HEK293 (cell line): Measurements from ENCODE around the gene BECN2.

Source experiments
- CTCF ChIA-PET: fragments of 350-600 bp; formaldehyde crosslinking; extraction: SDS; loops from one replicate; lab custom pipeline; 2021; ENCODE audit warnings: antibody characterized with exemption; lab: Yijun Ruan, JAX
- POLR2A ChIA-PET: fragments of 300-600 bp; formaldehyde crosslinking; extraction: SDS; loops from one replicate; lab custom pipeline; 2020; ENCODE audit warnings: antibody characterized with exemption, inconsistent platforms; lab: Yijun Ruan, JAX
- H3K27ac ChIP-seq: fragments of 200-500 bp; sonication (Bioruptor generic); 2 replicates; pipeline ENCODE4 v1.5.1; 2014; ENCODE audit warnings: low read depth, low read length, control low read depth, inconsistent platforms; ENCODE audit errors: extremely low read depth
- H3K36me3 ChIP-seq, 2 experiments: fragments of 200-500 bp in 1 of 2; sonication (Bioruptor generic) in 1 of 2; 1 replicate in 1 of 2; 2 replicates in 1 of 2; pipeline ENCODE4 v1.5.1; 2014 to 2017; ENCODE audit warnings: inconsistent platforms in 2 of 2, low read length in 2 of 2; ENCODE audit not compliant: control insufficient read depth in 2 of 2, insufficient read depth in 1 of 2
- H3K4me1 ChIP-seq: fragments of 200-500 bp; sonication (Bioruptor generic); 2 replicates; pipeline ENCODE4 v1.5.1; 2014; ENCODE audit warnings: mild to moderate bottlenecking, low read length, inconsistent platforms; ENCODE audit not compliant: control insufficient read depth, insufficient read depth
- H3K4me3 ChIP-seq: 2 replicates; pipeline ENCODE4 v1.5.1; 2011; ENCODE audit warnings: low read depth, mild to moderate bottlenecking, control low read depth, low read length, moderate library complexity
- H3K9me3 ChIP-seq: fragments of 200-500 bp; sonication (Bioruptor generic); 2 replicates; pipeline ENCODE4 v1.5.1; 2014; ENCODE audit warnings: low read depth, low read length, inconsistent platforms; ENCODE audit not compliant: control insufficient read depth, insufficient read depth
- GLIS1 ChIP-seq: fragments of 450-650 bp; formaldehyde crosslinking; IDR thresholded peaks from 2 replicates; pipeline ENCODE4 v1.5.1; 2016; ENCODE audit warnings: missing biosample characterization, missing genetic modification characterization
- HOXC10 ChIP-seq: sonication (generic); formaldehyde crosslinking; IDR thresholded peaks from 2 replicates; pipeline ENCODE4 v1.8.1; 2023; ENCODE audit warnings: mild to moderate bottlenecking, missing genetic modification reagents
- MYNN ChIP-seq: fragments of 450-650 bp; formaldehyde crosslinking; IDR thresholded peaks from 2 replicates; pipeline ENCODE4 v1.5.1; 2016; ENCODE audit warnings: missing biosample characterization, missing genetic modification characterization, borderline replicate concordance
- PRDM1 ChIP-seq: fragments of 450-650 bp; formaldehyde crosslinking; IDR thresholded peaks from 2 replicates; pipeline ENCODE4; 2016; ENCODE audit warnings: missing biosample characterization, missing genetic modification characterization
- REPIN1 ChIP-seq: fragments of 450-650 bp; formaldehyde crosslinking; IDR thresholded peaks from 2 replicates; pipeline ENCODE4 v1.5.1; 2017; ENCODE audit warnings: missing biosample characterization, missing genetic modification characterization, low read depth
- SCRT1 ChIP-seq: fragments of 450-650 bp; formaldehyde crosslinking; IDR thresholded peaks from 2 replicates; pipeline ENCODE4 v1.5.1; 2016; ENCODE audit warnings: missing biosample characterization, missing genetic modification characterization, borderline replicate concordance
- ZBTB21 ChIP-seq: fragments of 450-650 bp; formaldehyde crosslinking; IDR thresholded peaks from 2 replicates; pipeline ENCODE4 v1.5.1; 2017; ENCODE audit warnings: missing biosample characterization, missing genetic modification characterization
- ZBTB7A ChIP-seq: fragments of 450-650 bp; formaldehyde crosslinking; IDR thresholded peaks from 2 replicates; pipeline ENCODE4 v1.5.1; 2016; ENCODE audit warnings: low read depth, missing biosample characterization, missing genetic modification characterization
- ZNF138 ChIP-seq: fragments of 450-650 bp; formaldehyde crosslinking; IDR thresholded peaks from 2 replicates; pipeline ENCODE4 v1.5.1; 2016; ENCODE audit warnings: missing biosample characterization, missing genetic modification characterization, borderline replicate concordance
- ZNF140 ChIP-seq: fragments of 450-650 bp; formaldehyde crosslinking; IDR thresholded peaks from 2 replicates; pipeline ENCODE4 v1.5.1; 2016; ENCODE audit warnings: missing biosample characterization, missing genetic modification characterization
- ZNF16 ChIP-seq: fragments of 450-650 bp; formaldehyde crosslinking; IDR thresholded peaks from 2 replicates; pipeline ENCODE4 v1.5.1; 2016; ENCODE audit warnings: low read depth, missing biosample characterization, missing genetic modification characterization
- ZNF19 ChIP-seq: fragments of 450-650 bp; formaldehyde crosslinking; IDR thresholded peaks from 2 replicates; pipeline ENCODE4; 2016; ENCODE audit warnings: missing biosample characterization, missing genetic modification characterization, low read depth
- ZNF2 ChIP-seq: fragments of 450-650 bp; formaldehyde crosslinking; IDR thresholded peaks from 2 replicates; pipeline ENCODE4 v1.5.1; 2016; ENCODE audit warnings: missing biosample characterization, missing genetic modification characterization
- ZNF214 ChIP-seq: fragments of 450-650 bp; formaldehyde crosslinking; IDR thresholded peaks from 2 replicates; pipeline ENCODE4 v1.5.1; 2017; ENCODE audit warnings: missing biosample characterization, mild to moderate bottlenecking, missing genetic modification characterization, borderline replicate concordance
- ZNF24 ChIP-seq: fragments of 450-650 bp; formaldehyde crosslinking; IDR thresholded peaks from 2 replicates; pipeline ENCODE4 v1.5.1; 2016; ENCODE audit warnings: missing biosample characterization, missing genetic modification characterization
- ZNF248 ChIP-seq: fragments of 450-650 bp; formaldehyde crosslinking; IDR thresholded peaks from 2 replicates; pipeline ENCODE4 v1.5.1; 2017; ENCODE audit warnings: missing biosample characterization, missing genetic modification characterization
- ZNF292 ChIP-seq: fragments of 450-650 bp; formaldehyde crosslinking; IDR thresholded peaks from 2 replicates; pipeline ENCODE4 v1.5.1; 2016; ENCODE audit warnings: low read depth, missing biosample characterization, missing genetic modification characterization, borderline replicate concordance
- ZNF423 ChIP-seq: fragments of 450-650 bp; formaldehyde crosslinking; IDR thresholded peaks from 2 replicates; pipeline ENCODE4 v1.5.1; 2016; ENCODE audit warnings: missing biosample characterization, missing genetic modification characterization
- ZNF426 ChIP-seq: fragments of 450-650 bp; formaldehyde crosslinking; IDR thresholded peaks from 2 replicates; pipeline ENCODE4 v1.5.1; 2017; ENCODE audit warnings: missing biosample characterization, missing genetic modification characterization, mild to moderate bottlenecking, inconsistent platforms, moderate library complexity
- ZNF692 ChIP-seq: fragments of 450-650 bp; formaldehyde crosslinking; IDR thresholded peaks from 2 replicates; pipeline ENCODE4 v1.5.1; 2016; ENCODE audit warnings: missing biosample characterization, missing genetic modification characterization
- ZNF830 ChIP-seq: fragments of 450-650 bp; IDR thresholded peaks from 2 replicates; pipeline ENCODE4 v1.5.0; 2018; ENCODE audit warnings: missing biosample characterization, missing genetic modification characterization, low read depth, mild to moderate bottlenecking, moderate library complexity
- ZSCAN23 ChIP-seq: fragments of 450-650 bp; formaldehyde crosslinking; IDR thresholded peaks from 2 replicates; pipeline ENCODE4 v1.5.1; 2016; ENCODE audit warnings: missing biosample characterization, missing genetic modification characterization
- ZSCAN30 ChIP-seq: fragments of 450-650 bp; IDR thresholded peaks from 2 replicates; pipeline ENCODE4 v1.5.1; 2018; ENCODE audit warnings: missing biosample characterization, mild to moderate bottlenecking, missing genetic modification characterization, moderate library complexity
- TF ChIP-seq, protein P1 (sequence below): fragments of 450-650 bp; formaldehyde crosslinking; IDR thresholded peaks from 2 replicates; pipeline ENCODE4 v1.5.1; 2016; ENCODE audit warnings: missing biosample characterization, missing genetic modification characterization, low read depth
- TF ChIP-seq, protein P2 (sequence below): IDR thresholded peaks from 2 replicates; pipeline ENCODE4 v1.6.1; 2011; ENCODE audit warnings: mild to moderate bottlenecking, low read depth, low read length, borderline replicate concordance
- TF ChIP-seq, protein P3 (sequence below): fragments of 450-650 bp; formaldehyde crosslinking; IDR thresholded peaks from 2 replicates; pipeline ENCODE4 v1.5.1; 2017; ENCODE audit warnings: missing biosample characterization, missing genetic modification characterization

The BECN2 gene

GRCh38 chr1:242000434-242000833 is 42.9 kb downstream of the BECN2 start:
- no peaks in the 10 kb centered on the region for H3K36me3 ChIP-seq
- ChIA-PET POLR2A (no interaction called here), CTCF (interaction anchor here (0.6 to 3.8 kb wide), 8 partner anchors 10 to 1013 kb away, joined by 3 to 29 read pairs (median 4); no protein-coding TSS in a partner anchor)
- no peaks in the 10 kb centered on the region for H3K9me3 ChIP-seq
- H3K27ac ChIP-seq: no peak overlapping the region
- no peak overlapping the region for H3K4me3 ChIP-seq
- H3K4me1 ChIP-seq: no peaks in the 10 kb centered on the region
- TF ChIP-seq SCRT1 (tag by site-specific recombination) (no peak), ZBTB21 (no peak), REPIN1 (tag by site-specific recombination) (no peak), ZNF423 (no peak), HOXC10 (CRISPR knock-in tag) (no peak)
- TF ChIP-seq, protein P1, sequence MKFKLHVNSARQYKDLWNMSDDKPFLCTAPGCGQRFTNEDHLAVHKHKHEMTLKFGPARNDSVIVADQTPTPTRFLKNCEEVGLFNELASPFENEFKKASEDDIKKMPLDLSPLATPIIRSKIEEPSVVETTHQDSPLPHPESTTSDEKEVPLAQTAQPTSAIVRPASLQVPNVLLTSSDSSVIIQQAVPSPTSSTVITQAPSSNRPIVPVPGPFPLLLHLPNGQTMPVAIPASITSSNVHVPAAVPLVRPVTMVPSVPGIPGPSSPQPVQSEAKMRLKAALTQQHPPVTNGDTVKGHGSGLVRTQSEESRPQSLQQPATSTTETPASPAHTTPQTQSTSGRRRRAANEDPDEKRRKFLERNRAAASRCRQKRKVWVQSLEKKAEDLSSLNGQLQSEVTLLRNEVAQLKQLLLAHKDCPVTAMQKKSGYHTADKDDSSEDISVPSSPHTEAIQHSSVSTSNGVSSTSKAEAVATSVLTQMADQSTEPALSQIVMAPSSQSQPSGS: no peak

DNA sequence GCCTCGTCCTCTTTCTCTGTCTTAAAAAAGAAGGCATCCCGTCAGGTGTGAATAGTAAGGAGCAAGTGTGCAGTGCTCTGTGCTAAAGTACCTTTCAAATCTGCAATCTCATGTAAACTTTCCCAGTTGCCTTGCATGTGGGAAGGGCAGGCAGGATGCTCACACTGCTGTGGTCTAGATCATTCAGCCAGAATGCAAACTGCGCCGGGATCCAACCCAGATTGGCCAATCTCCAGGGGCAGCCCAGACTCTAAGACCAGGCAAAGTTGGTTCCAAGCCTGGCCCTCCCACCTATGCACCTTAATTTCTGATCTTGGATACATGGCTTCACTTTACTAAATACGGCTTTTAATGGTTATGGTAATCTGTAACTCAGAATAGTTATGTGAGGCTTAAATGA is 44.5 kb downstream of the BECN2 start:
- TF ChIP-seq ZNF19 (tag by site-specific recombination) (no peak), ZNF2 (tag by site-specific recombination) (no peak), PRDM1 (tag by site-specific recombination) (no peak), ZNF426 (no peak), ZBTB7A (tag by site-specific recombination) (no peak), GLIS1 (tag by site-specific recombination) (no peak), ZNF292 (tag by site-specific recombination) (no peak), ZNF830 (tag by site-specific recombination) (no peak), ZNF138 (tag by site-specific recombination) (no peak), ZSCAN30 (tag by site-specific recombination) (no peak), ZNF16 (tag by site-specific recombination) (no peak), ZSCAN23 (tag by site-specific recombination) (no peak), ZNF24 (tag by site-specific recombination) (no peak), MYNN (tag by site-specific recombination) (no peak), ZNF248 (tag by site-specific recombination) (no peak), ZNF692 (no peak), ZNF214 (no peak), ZNF140 (tag by site-specific recombination) (no peak)
- TF ChIP-seq, protein P2, sequence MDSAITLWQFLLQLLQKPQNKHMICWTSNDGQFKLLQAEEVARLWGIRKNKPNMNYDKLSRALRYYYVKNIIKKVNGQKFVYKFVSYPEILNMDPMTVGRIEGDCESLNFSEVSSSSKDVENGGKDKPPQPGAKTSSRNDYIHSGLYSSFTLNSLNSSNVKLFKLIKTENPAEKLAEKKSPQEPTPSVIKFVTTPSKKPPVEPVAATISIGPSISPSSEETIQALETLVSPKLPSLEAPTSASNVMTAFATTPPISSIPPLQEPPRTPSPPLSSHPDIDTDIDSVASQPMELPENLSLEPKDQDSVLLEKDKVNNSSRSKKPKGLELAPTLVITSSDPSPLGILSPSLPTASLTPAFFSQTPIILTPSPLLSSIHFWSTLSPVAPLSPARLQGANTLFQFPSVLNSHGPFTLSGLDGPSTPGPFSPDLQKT: no peak
- TF ChIP-seq, protein P3, sequence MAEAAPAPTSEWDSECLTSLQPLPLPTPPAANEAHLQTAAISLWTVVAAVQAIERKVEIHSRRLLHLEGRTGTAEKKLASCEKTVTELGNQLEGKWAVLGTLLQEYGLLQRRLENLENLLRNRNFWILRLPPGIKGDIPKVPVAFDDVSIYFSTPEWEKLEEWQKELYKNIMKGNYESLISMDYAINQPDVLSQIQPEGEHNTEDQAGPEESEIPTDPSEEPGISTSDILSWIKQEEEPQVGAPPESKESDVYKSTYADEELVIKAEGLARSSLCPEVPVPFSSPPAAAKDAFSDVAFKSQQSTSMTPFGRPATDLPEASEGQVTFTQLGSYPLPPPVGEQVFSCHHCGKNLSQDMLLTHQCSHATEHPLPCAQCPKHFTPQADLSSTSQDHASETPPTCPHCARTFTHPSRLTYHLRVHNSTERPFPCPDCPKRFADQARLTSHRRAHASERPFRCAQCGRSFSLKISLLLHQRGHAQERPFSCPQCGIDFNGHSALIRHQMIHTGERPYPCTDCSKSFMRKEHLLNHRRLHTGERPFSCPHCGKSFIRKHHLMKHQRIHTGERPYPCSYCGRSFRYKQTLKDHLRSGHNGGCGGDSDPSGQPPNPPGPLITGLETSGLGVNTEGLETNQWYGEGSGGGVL (tag by site-specific recombination): no peak
- POLR2A ChIA-PET: no interaction called here
- no peak overlapping the region for H3K4me3 ChIP-seq
- H3K36me3 ChIP-seq: no peaks in the 10 kb centered on the region
- H3K9me3 ChIP-seq: no peaks in the 10 kb centered on the region
- H3K27ac ChIP-seq: no peak overlapping the region
- CTCF ChIA-PET: interaction anchor here (0.7 to 1.7 kb wide), 3 partner anchors 46 to 105 kb away, joined by 3 to 4 read pairs (median 4); no protein-coding TSS in a partner anchor
- H3K4me1 ChIP-seq: no peaks in the 10 kb centered on the region
